Stimulated activated CD8-positive, alpha-beta memory T cell treated with anti-CD3 and anti-CD28 coated beads, Interleukin-4, amount 100 ng/mL, for 1 hour (primary cell): ENCODE results near the gene ANKRD30A.
"Not testable (repeated sequence)": the region's sequence is repeated elsewhere in the genome, so short reads cannot be mapped to it uniquely, and the experiment has no call there.

Experiments
- DNase-seq, 2 donors: peaks; one replicate each; pipeline ENCODE4 v3.0.0-alpha.2; 2020; ENCODE audit warnings: low read depth in 2 of 2, low spot score in 1 of 2

Gene ANKRD30A, protein sequence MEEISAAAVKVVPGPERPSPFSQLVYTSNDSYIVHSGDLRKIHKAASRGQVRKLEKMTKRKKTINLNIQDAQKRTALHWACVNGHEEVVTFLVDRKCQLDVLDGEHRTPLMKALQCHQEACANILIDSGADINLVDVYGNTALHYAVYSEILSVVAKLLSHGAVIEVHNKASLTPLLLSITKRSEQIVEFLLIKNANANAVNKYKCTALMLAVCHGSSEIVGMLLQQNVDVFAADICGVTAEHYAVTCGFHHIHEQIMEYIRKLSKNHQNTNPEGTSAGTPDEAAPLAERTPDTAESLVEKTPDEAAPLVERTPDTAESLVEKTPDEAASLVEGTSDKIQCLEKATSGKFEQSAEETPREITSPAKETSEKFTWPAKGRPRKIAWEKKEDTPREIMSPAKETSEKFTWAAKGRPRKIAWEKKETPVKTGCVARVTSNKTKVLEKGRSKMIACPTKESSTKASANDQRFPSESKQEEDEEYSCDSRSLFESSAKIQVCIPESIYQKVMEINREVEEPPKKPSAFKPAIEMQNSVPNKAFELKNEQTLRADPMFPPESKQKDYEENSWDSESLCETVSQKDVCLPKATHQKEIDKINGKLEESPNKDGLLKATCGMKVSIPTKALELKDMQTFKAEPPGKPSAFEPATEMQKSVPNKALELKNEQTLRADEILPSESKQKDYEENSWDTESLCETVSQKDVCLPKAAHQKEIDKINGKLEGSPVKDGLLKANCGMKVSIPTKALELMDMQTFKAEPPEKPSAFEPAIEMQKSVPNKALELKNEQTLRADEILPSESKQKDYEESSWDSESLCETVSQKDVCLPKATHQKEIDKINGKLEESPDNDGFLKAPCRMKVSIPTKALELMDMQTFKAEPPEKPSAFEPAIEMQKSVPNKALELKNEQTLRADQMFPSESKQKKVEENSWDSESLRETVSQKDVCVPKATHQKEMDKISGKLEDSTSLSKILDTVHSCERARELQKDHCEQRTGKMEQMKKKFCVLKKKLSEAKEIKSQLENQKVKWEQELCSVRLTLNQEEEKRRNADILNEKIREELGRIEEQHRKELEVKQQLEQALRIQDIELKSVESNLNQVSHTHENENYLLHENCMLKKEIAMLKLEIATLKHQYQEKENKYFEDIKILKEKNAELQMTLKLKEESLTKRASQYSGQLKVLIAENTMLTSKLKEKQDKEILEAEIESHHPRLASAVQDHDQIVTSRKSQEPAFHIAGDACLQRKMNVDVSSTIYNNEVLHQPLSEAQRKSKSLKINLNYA (N-terminal part only)

DNA sequence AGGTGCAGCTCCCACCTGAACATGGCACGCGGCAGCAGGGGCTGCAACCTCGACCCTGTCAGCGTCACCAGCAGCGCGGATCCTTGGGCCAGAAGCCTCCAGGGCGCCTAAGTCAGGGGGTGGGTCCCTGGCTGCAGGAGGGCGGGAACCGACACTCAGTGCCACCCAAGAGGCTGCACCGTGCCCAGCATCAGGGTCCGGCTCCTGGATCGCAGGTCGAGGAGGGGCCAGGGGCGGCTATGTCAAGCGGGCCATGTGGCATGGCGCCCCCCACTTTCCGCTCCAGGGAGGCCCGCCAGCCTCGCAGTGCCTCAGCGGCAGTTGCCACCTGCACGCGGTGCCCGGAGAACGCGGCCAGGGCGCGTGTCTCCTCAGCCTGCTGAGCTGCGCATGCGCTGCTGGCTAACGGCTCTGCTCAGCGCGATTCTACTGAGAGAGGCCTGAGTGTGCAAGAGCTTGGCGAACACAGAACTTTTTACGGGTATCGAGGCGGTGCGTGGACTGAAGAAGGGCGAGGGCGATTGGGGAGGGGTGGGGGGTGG, at the start of gene ANKRD30A:
Gene ANKRD30A, plus strand, starts transcription at position 408 of the 542 bp plus-strand sequence. CDS start 190 bp downstream, outside the sequence.
- DNase-seq, result no peak

DNA sequence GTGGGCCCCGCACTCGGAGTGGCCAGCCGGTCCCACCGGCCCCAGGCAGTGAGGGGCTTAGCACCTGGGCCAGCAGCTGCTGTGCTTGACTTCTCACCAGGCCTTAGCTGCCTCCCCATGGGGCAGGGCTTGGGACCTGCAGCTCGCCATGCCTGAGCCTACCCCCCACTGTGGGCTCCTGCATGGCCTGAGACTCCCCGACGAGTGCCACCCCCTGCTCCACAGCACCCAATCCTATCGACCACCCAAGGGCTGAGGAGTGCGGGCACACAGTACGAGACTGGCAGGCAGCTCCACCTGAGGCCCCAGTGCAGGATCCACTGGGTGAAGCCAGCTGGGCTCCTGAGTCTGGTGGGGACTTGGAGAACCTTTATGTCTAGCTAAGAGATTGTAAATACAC, 49.3 kb upstream of the ANKRD30A start:
- not testable (repeated sequence) for DNase-seq

DNA sequence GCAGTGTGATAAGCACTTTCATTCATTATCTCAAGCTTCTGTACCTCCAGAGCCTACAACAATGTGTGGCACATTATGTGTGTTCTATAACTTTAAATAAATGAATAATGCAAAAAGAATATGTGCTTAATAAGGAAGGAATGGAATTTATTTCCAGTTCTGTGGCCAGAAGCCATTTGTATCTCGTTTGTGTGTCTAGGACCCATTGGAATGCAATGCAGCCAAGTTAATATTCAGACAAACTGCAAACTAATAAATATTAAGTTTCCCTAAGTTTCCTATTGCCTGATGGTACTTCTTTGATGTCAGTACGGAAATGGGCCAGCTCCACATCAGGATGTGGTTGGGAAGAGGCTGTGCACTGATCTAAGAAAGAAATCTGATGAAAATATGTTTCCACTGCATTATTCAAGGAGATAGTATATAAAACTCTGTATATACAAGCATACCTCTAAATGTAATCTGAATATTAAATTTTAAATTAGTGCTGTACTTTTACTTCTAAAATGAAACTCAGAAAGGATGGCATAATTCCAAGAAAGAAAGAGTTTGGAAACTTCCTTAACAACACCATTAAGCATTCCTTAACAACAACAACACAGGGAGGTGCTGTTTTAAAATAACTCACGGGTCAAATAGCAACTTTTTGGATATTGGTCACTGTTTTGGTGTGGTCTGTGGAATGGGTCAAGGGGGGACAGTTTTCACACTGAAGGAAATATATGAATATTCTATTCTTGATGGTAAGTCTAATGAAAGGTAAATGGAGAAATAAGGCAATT, 29.4 kb upstream of the ANKRD30A start:
- no peak for DNase-seq

DNA sequence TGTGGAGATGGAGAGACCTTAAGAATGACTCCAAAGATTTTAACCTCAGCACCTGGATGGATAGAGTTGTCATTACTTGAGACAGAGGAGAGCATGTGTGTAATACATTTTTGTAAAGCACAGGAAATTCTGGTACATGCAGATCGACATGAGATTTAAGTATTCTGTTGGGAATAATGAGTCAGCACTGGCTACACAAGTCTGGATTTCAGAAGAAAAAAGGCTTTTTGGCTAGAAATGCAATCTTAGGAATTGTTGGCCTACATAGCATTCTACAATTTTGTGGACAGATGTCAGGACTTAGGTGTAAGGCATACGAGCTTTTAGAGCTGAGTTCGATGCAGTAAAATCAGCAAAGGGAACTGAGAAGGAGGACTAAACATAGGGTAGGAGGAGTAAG, 24.1 kb upstream of the ANKRD30A start:
- DNase-seq, result no peak

DNA sequence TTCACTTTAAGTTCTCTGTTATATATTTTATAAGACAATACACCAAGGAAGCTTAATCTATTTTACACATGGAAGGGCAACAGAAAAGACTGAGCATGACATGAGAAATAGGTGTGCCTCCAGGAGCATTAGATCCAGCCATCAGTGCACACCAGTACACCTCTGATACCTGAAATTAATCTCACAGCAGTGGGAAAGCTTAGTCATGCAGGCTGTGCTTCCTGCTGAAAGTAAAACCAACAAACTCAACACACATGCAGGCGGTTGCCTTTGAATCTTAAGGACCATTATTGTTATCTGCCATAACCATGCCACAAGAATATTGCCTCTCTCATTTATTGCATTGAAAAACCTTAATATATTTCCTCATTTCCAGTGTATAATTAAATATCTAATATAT, 16.4 kb upstream of the ANKRD30A start:
- no peak for DNase-seq

DNA sequence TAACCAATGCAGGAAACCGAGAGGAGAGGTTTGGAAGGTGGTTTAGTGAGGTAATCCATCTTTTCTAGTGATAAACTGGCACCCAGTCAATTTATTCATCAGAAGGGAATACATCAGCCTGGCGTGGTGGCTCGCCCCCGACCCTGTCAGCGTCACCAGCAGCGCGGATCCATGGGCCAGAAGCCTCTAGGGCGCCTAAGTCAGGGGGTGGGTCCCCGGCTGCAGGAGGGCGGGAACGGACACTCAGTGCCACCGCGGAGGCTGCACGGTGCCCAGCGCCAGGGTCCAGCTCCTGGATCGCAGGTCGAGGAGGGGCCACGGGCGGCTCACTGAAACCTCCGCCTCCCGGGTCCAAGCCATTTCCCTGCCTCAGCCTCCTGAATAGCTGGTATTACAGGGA, 866 bp upstream of the ANKRD30A start:
- DNase-seq, result no peak

DNA sequence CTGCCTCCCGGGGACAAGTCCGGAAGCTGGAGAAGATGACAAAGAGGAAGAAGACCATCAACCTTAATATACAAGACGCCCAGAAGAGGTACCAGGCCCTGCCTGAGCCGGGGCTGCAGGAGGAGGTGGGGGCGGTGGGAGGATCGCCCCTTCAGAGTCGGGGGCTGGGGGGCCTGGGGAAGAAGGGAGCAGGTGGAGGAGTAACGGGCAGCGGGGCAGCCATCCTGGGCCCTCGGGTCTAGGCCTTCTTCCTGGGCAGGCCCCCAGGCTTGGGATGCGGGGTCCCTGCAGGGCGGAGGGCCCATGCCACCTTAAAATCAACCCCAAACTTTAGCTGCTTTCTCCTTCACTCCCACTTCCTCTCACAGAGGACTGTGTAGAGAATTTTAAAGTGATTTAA, 523 bp downstream of the ANKRD30A start:
- no peak for DNase-seq

DNA sequence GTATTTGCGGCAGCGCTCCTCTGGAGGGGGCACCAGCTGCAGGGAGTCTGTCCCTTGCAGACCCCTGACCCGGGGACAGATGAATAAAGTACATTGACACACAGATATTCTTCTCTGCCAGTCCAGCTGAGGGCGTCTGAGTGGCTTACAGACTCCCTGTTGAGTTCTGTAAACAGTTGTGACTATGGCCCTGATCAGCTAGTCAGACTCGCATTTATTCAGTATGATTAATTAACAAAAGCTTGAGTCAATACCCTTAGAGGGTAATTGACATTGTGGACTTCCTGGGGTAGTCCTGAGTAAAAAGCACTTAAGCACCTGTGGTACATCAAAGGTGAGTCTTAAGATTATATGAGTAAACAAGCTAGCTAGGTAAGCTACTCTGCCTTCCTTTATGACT, 21.0 kb downstream of the ANKRD30A start:
- DNase-seq, result no peak

DNA sequence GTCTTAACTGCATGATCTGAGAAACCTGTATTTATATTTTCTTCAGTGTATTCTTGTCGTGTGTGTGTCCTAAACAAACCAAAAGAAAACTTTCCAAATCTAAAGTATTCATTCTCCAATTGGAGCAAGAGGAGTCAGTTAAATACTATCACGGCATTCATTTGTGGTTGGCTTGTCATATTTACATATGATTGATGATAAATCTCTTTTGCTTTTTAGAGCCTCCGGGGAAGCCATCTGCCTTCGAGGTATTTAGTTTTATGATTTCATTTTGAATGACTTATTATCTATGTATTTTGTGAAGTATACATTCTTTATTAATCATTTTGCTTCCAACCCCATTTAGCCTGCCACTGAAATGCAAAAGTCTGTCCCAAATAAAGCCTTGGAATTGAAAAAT, 37.0 kb downstream of the ANKRD30A start:
- DNase-seq, result not testable (repeated sequence)

DNA sequence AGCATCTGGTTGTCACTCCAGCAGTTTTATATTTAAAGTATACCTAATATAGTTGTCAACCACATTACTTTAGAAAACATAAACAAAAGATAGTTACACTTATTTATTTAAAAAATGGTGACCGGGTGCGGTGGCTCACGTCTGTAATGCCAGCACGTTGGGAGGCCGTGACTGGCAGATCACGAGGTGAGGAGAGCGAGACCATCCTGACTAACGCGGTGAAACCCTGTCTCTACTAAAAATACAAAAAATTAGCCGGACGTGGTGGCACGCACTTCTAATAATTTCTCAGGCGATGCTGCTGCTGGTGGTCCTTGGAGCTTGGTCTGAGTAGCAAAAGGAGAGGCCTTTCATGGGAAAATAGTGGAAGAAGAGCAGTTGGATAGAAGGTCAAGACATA, 46.5 kb downstream of the ANKRD30A start:
- not testable (repeated sequence) for DNase-seq

DNA sequence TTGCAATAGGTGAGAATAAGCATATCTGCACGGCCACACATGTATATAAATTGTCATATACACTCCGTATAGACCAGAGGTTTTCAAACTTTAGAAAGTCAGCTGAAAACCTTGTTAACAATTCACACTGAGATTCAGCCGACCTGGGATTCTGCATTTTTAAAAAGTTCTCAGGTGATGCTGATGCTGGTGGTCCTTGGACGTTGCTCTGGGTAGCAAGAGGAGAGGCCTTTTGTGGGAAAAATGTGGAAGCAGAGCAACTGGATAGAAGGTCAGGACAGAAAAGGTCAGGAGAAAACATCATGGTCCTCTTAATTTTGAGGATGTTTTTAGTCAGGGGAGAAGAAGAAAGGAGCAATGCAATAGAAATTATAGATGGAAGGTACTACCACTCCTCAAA, 52.9 kb downstream of the ANKRD30A start:
- not testable (repeated sequence) for DNase-seq

DNA sequence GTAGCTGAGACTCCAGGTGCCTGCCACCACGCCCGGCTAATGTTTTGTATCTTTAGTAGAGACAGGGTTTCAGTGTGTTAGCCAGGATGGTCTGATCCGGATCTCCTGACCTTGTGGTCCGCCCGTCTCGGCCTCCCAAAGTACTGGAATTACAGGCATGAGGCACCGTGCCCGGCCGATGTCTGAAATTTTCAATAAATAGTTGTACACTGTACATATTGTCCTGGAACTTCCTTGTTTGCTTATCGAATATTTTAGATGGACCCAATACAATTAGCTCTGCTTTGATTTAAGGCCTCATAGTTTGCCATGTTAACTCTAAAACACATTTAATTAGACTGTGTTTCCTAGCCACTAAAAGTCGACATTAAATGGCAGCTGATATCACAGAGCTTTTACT, 57.3 kb downstream of the ANKRD30A start:
- not testable (repeated sequence) for DNase-seq

DNA sequence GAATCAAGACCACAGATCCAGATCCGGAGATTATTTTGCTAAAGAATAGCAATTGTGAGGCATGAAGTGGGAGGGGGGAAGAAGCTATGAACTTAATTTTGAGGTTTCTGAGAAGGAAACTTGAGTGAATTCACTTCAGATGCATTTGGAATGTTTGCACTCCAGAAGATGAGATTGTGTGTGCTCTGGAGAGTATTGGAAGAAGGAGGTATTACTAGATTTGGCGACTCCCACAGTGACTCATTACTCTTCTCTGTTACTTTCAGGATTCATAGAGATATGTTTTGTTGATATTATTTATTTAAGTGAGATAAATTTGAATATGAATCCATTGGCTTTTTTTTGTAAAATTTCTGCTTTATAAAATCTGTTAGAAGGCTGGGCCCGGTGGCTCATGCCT, 80.7 kb downstream of the ANKRD30A start:
- no peak for DNase-seq

DNA sequence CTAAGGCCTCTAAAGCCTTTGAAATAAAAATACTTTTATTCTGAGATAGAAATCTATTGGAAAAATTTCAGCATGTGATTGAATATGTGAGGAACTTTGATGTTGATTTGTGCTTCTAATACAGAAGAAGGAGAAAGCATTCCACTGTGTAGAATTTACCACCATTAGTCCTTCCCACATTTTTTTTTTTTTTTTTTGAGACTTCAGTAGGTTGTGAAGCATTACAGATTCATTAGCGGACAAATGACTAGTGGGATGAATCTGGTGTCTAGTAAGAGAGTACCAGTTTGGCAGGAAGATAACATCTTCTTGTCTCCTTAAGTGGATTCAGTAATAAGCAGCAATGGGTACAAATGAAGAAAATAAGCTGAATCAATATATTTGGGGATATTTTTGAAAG, 95.5 kb downstream of the ANKRD30A start:
- no peak for DNase-seq

DNA sequence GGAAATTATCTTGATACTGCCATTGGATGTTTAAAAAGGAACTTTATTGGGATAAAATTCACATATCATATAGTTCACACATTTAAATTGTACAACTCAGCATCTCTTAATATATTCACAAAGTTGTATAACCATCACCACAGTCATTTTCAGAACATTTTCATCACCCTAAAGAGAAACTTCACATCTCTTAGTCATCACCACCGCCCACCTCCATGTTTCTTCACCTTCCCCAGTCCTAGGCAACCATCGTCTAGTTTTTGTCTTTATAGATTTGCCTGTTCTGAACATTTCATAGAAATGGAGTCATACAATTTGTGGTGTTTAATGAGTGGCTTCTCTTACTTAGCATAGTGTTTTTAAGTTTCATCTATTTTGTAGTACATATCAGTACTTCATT, 96.6 kb downstream of the ANKRD30A start:
- no peak for DNase-seq

DNA sequence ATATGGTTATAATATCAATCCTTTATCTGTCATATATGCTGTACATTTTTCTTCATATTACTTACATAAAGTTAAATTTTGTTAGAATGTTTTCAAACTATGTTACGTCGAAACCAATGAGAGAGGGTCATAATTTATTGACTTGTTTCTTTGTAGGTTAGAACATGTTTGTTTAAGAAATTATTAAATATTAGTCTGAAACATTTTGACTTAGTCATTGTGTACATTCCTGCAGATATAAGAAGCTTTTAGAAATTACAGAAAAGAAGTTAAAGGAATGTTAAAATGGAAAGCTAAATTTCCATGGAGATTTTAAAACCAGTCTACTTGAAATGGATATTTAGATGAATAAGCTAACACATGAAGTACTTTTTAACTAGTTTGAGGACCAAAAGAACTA, 99.8 kb downstream of the ANKRD30A start:
- no peak for DNase-seq

DNA sequence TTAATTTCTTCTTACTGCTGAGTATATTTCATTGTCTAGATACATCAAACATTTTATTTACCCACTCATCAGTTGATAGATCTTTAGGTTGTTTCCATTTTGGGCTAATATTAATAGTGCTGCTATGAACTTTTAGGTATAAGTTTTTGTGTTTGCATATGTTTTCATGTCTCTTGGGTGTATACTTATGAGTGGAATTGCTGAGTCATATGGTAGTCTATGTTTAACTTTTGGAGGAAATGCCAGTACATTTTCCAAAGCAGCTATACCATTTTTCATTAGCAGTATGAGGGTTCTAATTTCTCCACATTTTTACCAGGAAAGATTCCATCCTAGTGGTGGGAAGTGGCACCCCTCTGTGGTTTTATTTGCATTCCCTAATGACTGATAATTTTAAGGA, 101.1 kb downstream of the ANKRD30A start:
- no peak for DNase-seq

DNA sequence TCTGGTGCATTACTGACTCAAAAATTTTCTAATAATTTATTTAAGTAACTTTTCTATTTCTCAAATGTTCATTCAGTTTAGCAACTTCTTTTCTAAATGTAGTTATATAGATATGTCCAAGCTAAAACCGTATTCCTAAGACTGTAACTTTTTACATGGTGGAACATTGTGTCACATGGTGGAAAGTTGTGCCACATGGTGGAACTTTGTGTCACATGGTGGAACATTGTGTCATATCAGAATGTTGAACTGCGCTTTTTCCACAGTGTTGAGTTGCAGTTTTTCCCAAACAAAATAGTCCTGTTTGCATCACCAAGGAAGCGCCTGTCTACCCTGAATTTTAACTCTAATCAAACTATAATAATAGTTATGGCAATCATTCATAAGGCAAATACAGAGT, 109.3 kb downstream of the ANKRD30A start:
- no peak for DNase-seq

DNA sequence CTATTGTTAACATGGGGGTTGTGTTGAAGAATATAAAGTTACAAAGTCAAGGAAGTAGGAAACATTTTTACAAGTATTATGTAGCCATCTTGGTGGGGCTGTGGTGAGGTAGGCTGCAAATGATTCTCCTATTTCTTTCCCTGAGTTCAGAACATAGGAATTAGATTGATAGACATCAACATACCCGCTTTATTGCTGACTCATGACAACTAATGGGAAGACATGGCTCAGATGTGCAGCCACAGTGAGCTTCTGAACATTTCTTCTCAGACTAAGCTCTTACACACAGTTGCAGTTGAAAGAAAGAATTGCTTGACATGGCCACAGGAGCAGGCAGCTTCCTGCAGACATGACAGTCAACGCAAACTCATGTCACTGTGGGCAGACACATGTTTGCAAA, 110.7 kb downstream of the ANKRD30A start:
- DNase-seq, result no peak

DNA sequence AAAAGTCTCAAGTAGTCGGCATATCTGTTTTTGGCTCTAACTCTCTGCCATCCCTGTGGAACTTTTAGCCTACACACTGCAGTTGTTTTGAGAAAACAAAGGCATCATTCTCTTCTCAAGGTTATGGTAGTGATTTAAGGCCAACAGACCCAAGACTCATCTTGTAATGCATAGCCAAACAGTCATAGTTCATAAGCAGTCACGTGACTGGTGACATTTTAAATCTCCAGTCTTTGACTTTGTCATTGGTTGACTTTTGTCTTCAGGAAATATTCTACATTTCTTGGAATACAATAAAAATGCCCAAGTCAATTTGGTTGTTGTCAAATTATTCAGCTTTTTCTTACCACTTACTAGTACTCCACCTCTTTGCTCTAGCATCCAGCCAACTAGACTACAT, 114.8 kb downstream of the ANKRD30A start:
- DNase-seq, result no peak
